Measurements from ENCODE around the gene CAMTA2. TPM values are rescaled to one million over a fixed set of nuclear protein-coding genes. Genes with fewer than 3 reads are reported as not detected.

Gene CAMTA2
- total and polyA plus RNA-seq, 7 donors = 30.3 to 60.8 (median 48.4) TPM

- intact Hi-C loops (cut with DNase I) = no loop called here
- Histone ChIP-seq H3K4me1 (peaks cover 5% of the 10 kb centered on the region), H3K9me3 (no peaks in the 10 kb centered on the region), H3K4me3 (no peak overlapping the region), H3K27me3 (ENCODE audit: insufficient read depth in 3 of 3, low read length in 2 of 3) (no peaks in the 10 kb centered on the region), H3K27ac (no peak overlapping the region), H3K36me3 (ENCODE audit: insufficient read depth in 1 of 2, low read depth in 1 of 2) (peaks cover 11 to 100% of the 10 kb centered on the region in 2 donors)
- DNase-seq (peak in 1 of 2 donors; percentile 8), ATAC-seq (no peak)
- no peak for TF ChIP-seq CTCF (IDR thresholded peaks at IDR 0.05)
- 76 to 78% (median 77%) methylated on average over 20 of the region's 20 CpGs for WGBS, 3 donors
Observed at GRCh38 chr17:5020502-5021023, 33.1 kb upstream of the CAMTA2 start.

GRCh38 chr17:5019475-5019956, 32.0 kb upstream of the CAMTA2 start:
- no peaks in the 10 kb centered on the region for H3K4me1 ChIP-seq
- H3K27me3 ChIP-seq (ENCODE audit: insufficient read depth in 3 of 3, low read length in 2 of 3) = no peaks in the 10 kb centered on the region
- H3K9me3 ChIP-seq = no peaks in the 10 kb centered on the region
- TF ChIP-seq CTCF (IDR thresholded peaks at IDR 0.05) = no peak
- DNase-seq = no peak
- 24 to 40% (median 40%) methylated on average over 1 of the region's 1 CpG for WGBS, 3 donors
- H3K4me3 ChIP-seq = no peak overlapping the region
- H3K27ac ChIP-seq = no peak overlapping the region
- ATAC-seq = peak in 3 of 4 donors; percentile 38 to 51 (median 41)
- intact Hi-C loops (cut with DNase I) = no loop called here
- H3K36me3 ChIP-seq (ENCODE audit: insufficient read depth in 1 of 2, low read depth in 1 of 2) = peaks cover 15 to 100% of the 10 kb centered on the region in 2 donors

GRCh38 chr17:5014357-5014756, 26.9 kb upstream of the CAMTA2 start:
- Histone ChIP-seq H3K27ac (no peak overlapping the region), H3K36me3 (ENCODE audit: insufficient read depth in 1 of 2, low read depth in 1 of 2) (peaks cover 4 to 100% of the 10 kb centered on the region in 2 donors), H3K9me3 (no peaks in the 10 kb centered on the region), H3K27me3 (ENCODE audit: insufficient read depth in 3 of 3, low read length in 2 of 3) (no peaks in the 10 kb centered on the region), H3K4me3 (no peak overlapping the region), H3K4me1 (no peaks in the 10 kb centered on the region)
- TF ChIP-seq CTCF (IDR thresholded peaks at IDR 0.05) = no peak
- DNase-seq (no peak), ATAC-seq (peak; percentile 17 to 61 (median 45))
- WGBS, 3 donors = 69 to 82% (median 75%) methylated on average over 4 of the region's 4 CpGs
- intact Hi-C loops (cut with DNase I) = no loop called here

- ATAC-seq = no peak
Observed at GRCh38 chr17:5011928-5012327, 24.5 kb upstream of the CAMTA2 start.

More at GRCh38 chr17:5011928-5012327, 24.5 kb upstream of the CAMTA2 start:
- Histone ChIP-seq H3K27ac (peak overlapping the region; percentile 16), H3K9me3 (no peaks in the 10 kb centered on the region), H3K4me3 (no peak overlapping the region), H3K36me3 (ENCODE audit: insufficient read depth in 1 of 2, low read depth in 1 of 2) (peaks cover 15 to 100% of the 10 kb centered on the region in 2 donors), H3K27me3 (ENCODE audit: insufficient read depth in 3 of 3, low read length in 2 of 3) (no peaks in the 10 kb centered on the region), H3K4me1 (no peaks in the 10 kb centered on the region)
- no peak for TF ChIP-seq CTCF (IDR thresholded peaks at IDR 0.05)
- intact Hi-C loops (cut with DNase I) = no loop called here
- DNase-seq = no peak
- WGBS, 3 donors = 79 to 82% (median 79%) methylated on average over 6 of the region's 6 CpGs
